Panc1 (cell line): Measurements from ENCODE around the gene ACER1.

ENCODE experiments used
- POLR2AphosphoS5 ChIP-seq: IDR thresholded peaks from 2 replicates; pipeline ENCODE4 v1.6.1; 2012; ENCODE audit warnings: mild to moderate bottlenecking, low read depth, low read length, moderate library complexity
- SIN3A ChIP-seq: IDR thresholded peaks from 2 replicates; pipeline ENCODE4 v1.6.1; 2012; ENCODE audit warnings: low read depth, mild to moderate bottlenecking, low read length, moderate library complexity, borderline replicate concordance; ENCODE audit not compliant: insufficient read depth
- TF ChIP-seq, protein P1 (sequence below): fragments of 450-650 bp; IDR thresholded peaks from 2 replicates; pipeline ENCODE4 v1.5.1; 2017; ENCODE audit warnings: mild to moderate bottlenecking

DNA sequence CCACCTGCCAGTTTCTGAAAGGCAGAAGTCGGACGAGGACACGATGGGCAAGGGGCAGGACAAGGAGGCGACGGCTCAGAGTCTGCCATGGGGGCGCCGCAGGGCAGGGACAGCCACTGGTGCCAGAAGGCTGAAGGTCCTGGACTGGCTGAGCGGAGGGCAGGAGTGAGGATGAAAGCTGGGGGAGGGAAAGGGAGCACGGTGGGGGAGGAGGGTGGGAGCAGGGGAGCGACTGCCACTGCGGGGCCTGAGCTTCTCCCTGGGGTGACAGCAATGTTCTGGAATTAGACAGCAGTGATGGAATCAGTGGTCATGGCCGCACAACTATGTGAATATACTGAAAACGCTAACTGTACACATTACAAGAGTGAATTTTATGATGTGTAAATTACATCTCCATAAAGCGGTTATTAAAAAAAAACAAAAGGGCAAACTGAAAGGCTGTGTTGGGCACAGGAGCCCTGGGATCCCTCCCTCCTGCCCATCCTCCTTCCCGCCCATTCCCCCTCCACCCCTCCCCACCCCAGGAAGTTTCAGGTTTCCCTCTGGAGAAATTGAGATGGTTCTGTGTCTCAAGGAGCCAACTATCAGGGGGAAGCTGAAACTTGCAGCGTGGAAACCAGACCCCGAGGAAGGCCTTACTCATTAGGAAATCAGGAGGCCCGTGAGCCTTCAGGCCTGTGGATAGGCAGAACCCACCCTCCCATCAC lies 69.5 kb downstream of the ACER1 start:
- TF ChIP-seq POLR2AphosphoS5 (no peak), SIN3A (no peak)
- TF ChIP-seq, protein P1, sequence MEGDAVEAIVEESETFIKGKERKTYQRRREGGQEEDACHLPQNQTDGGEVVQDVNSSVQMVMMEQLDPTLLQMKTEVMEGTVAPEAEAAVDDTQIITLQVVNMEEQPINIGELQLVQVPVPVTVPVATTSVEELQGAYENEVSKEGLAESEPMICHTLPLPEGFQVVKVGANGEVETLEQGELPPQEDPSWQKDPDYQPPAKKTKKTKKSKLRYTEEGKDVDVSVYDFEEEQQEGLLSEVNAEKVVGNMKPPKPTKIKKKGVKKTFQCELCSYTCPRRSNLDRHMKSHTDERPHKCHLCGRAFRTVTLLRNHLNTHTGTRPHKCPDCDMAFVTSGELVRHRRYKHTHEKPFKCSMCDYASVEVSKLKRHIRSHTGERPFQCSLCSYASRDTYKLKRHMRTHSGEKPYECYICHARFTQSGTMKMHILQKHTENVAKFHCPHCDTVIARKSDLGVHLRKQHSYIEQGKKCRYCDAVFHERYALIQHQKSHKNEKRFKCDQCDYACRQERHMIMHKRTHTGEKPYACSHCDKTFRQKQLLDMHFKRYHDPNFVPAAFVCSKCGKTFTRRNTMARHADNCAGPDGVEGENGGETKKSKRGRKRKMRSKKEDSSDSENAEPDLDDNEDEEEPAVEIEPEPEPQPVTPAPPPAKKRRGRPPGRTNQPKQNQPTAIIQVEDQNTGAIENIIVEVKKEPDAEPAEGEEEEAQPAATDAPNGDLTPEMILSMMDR = no peak
